MCF 10A (cell line): Measurements from ENCODE around the gene KAT7. TPM values are rescaled to one million over a fixed set of nuclear protein-coding genes. Genes with fewer than 3 reads are reported as not detected.
A peak's percentile ranks its signal among the peaks of the same experiment; 100 is the strongest.

Source experiments
- BruUV-seq: library from RNA; stranded (reverse); fragments of 400-500 nt; replicated peaks from 2 replicates; lab custom pipeline; 2021; lab: Mats Ljungman, UMichigan
- CTCF ChIA-PET: fragments of 300-600 bp; sonication (Branson Sonifier 250); formaldehyde crosslinking; extraction: SDS; loops from one replicate; lab custom pipeline; 2021; ENCODE audit warnings: antibody characterized with exemption, inconsistent platforms; lab: Yijun Ruan, JAX
- POLR2A ChIA-PET: fragments of 300-600, 350-650 bp; sonication (Branson Sonifier 250); formaldehyde crosslinking; extraction: SDS; loops from one replicate; lab custom pipeline; 2020; ENCODE audit warnings: antibody characterized with exemption, inconsistent platforms; lab: Yijun Ruan, JAX
- DNase-seq: peaks from one replicate; pipeline ENCODE4 v3.0.0-alpha.2; 2018; ENCODE audit not compliant: unreplicated experiment
- H3K27ac Mint-ChIP-seq: one replicate; pipeline ENCODE4 v1.8.0; 2022; ENCODE audit warnings: mild to moderate bottlenecking, low read depth, mixed read lengths; ENCODE audit not compliant: unreplicated experiment
- H3K27me3 Mint-ChIP-seq: one replicate; pipeline ENCODE4 v1.8.0; 2022; ENCODE audit warnings: mixed read lengths; ENCODE audit not compliant: insufficient read depth, unreplicated experiment
- H3K36me3 Mint-ChIP-seq: one replicate; pipeline ENCODE4 v1.8.0; 2022; ENCODE audit warnings: mild to moderate bottlenecking, moderate library complexity, mixed read lengths; ENCODE audit not compliant: insufficient read depth, unreplicated experiment
- H3K4me1 Mint-ChIP-seq: one replicate; pipeline ENCODE4 v1.8.0; 2022; ENCODE audit warnings: mixed read lengths; ENCODE audit not compliant: insufficient read depth, unreplicated experiment
- H3K4me3 Mint-ChIP-seq: one replicate; pipeline ENCODE4 v1.8.0; 2022; ENCODE audit warnings: mild to moderate bottlenecking, moderate library complexity, mixed read lengths; ENCODE audit not compliant: unreplicated experiment
- H3K9me3 Mint-ChIP-seq: one replicate; pipeline ENCODE4 v1.8.0; 2022; ENCODE audit warnings: mixed read lengths; ENCODE audit not compliant: unreplicated experiment
- CTCF ChIP-seq: fragments of 200-600 bp; IDR thresholded peaks from one replicate; pipeline ENCODE4 v1.8.0; 2022; ENCODE audit warnings: antibody characterized with exemption, mild to moderate bottlenecking; ENCODE audit not compliant: unreplicated experiment
- intact Hi-C: fragments of 100-400 bp; cut with micrococcal nuclease; formaldehyde crosslinking; loops from 2 replicates; pipeline ENCODE4 v1.14.1; 2022
- total RNA-seq: library from RNA; stranded (reverse); gene quantifications from 2 replicates; pipeline ENCODE4 v1.2.3, GENCODE V29; 2022

The KAT7 gene
- total RNA-seq, 1 experiment from 2014 or later: 53.7 TPM

- no peaks in the 10 kb centered on the region for H3K9me3 Mint-ChIP-seq
- H3K4me3 Mint-ChIP-seq: no peak overlapping the region
- no peak for DNase-seq
- no peak overlapping the region for H3K27ac Mint-ChIP-seq
- no peak for TF ChIP-seq CTCF
- H3K36me3 Mint-ChIP-seq: no peaks in the 10 kb centered on the region
- peaks cover 9% of the 10 kb centered on the region for H3K27me3 Mint-ChIP-seq
- CTCF ChIA-PET: interaction anchor here (0.5 to 14.4 kb wide), 13 partner anchors 11 to 794 kb away, joined by 3 to 236 read pairs (median 3); partner anchors contain the start of gene DLX3
- POLR2A ChIA-PET: interaction anchor here (0.6 kb wide), 1 partner anchor 135 kb away, joined by 3 read pairs; no protein-coding TSS in a partner anchor
- BruUV-seq: no TSS peak
- H3K4me1 Mint-ChIP-seq: no peaks in the 10 kb centered on the region
- intact Hi-C loops: no loop called here
These were observed 71.8 kb downstream of the KAT7 start for GRCh38 chr17:49859991-49860953.

GRCh38 chr17:49861150-49861884, 72.8 kb downstream of the KAT7 start:
- peak; percentile 65 for DNase-seq
- no peaks in the 10 kb centered on the region for H3K36me3 Mint-ChIP-seq
- intact Hi-C loops: loop anchor here (1.0 kb wide), 3 partner anchors 137 to 304 kb away; no protein-coding TSS in a partner anchor
- no peaks in the 10 kb centered on the region for H3K9me3 Mint-ChIP-seq
- H3K4me3 Mint-ChIP-seq: no peak overlapping the region
- H3K4me1 Mint-ChIP-seq: no peaks in the 10 kb centered on the region
- CTCF ChIA-PET: interaction anchor here (0.6 to 14.4 kb wide), 12 partner anchors 14 to 432 kb away, joined by 3 to 236 read pairs (median 4); partner anchors contain the start of gene DLX3
- no peak overlapping the region for H3K27ac Mint-ChIP-seq
- peak; percentile 89 for TF ChIP-seq CTCF
- no TSS peak for BruUV-seq
- H3K27me3 Mint-ChIP-seq: no peaks in the 10 kb centered on the region
- POLR2A ChIA-PET: interaction anchor here (0.5 to 1.2 kb wide), 3 partner anchors 37 to 137 kb away, joined by 3 to 4 read pairs (median 4); no protein-coding TSS in a partner anchor

GRCh38 chr17:49862781-49863331, 74.4 kb downstream of the KAT7 start:
- BruUV-seq: no TSS peak
- Mint-ChIP-seq H3K4me1 (no peaks in the 10 kb centered on the region), H3K9me3 (no peaks in the 10 kb centered on the region), H3K36me3 (peaks cover 7% of the 10 kb centered on the region), H3K27me3 (peaks cover 7% of the 10 kb centered on the region), H3K27ac (no peak overlapping the region), H3K4me3 (no peak overlapping the region)
- intact Hi-C loops: no loop called here
- no peak for TF ChIP-seq CTCF
- DNase-seq: no peak
- ChIA-PET POLR2A (interaction anchor here (0.7 kb wide), 1 partner anchor 69 kb away, joined by 3 read pairs; no protein-coding TSS in a partner anchor), CTCF (interaction anchor here (0.7 to 14.4 kb wide), 3 partner anchors 17 to 134 kb away, joined by 3 to 236 read pairs (median 6); partner anchors contain the start of gene DLX3)
